Measurements from ENCODE around the gene ARHGEF39.
"Not testable (repeated sequence)": the region's sequence is repeated elsewhere in the genome, so short reads cannot be mapped to it uniquely, and the experiment has no call there.

The ARHGEF39 gene

DNA sequence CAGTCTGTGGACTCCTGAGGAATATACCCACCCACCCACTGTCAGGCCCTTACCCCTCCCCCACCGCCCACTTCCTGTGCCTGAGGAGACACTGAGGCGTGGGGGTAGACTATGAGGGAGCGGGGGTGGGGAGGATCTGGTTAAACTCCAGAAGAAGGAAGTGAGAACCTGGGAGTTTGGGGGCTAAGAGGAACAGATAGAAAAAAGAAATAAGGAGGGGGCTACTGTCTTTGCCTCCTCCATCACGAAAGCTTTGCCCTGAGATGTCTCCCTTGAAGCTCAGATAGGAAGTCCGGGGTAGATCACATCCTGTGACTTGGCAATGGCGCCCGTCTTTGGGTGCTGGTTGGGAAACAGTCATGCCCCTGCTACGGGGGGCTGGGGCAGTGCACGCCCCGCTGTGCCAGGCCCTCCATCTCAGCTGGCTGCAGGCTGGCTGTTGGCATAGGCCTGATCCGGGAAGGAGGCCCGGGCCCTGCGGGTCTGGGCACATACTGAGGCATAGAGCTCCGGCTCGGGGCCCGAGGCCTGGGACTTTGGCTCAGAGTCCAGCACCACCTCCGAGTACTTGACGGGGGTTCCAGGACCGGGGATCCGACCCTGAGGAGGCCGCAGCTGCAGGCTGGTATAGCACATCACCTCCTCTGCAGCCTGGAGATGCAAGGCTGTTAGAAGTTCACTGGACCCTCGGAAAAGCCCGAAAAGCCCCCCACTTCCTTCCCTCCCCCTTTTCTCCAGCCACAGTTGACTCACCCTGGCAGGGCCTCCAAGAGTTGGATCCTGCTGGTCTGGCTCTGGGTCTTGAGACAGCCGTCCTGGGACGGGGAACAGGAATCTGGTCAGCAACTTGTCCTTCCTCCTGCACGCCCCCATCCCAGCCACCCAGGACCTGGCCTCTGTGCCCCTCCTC, 15.3 kb downstream of the ARHGEF39 start:
- DNase-seq, result no peak

DNA sequence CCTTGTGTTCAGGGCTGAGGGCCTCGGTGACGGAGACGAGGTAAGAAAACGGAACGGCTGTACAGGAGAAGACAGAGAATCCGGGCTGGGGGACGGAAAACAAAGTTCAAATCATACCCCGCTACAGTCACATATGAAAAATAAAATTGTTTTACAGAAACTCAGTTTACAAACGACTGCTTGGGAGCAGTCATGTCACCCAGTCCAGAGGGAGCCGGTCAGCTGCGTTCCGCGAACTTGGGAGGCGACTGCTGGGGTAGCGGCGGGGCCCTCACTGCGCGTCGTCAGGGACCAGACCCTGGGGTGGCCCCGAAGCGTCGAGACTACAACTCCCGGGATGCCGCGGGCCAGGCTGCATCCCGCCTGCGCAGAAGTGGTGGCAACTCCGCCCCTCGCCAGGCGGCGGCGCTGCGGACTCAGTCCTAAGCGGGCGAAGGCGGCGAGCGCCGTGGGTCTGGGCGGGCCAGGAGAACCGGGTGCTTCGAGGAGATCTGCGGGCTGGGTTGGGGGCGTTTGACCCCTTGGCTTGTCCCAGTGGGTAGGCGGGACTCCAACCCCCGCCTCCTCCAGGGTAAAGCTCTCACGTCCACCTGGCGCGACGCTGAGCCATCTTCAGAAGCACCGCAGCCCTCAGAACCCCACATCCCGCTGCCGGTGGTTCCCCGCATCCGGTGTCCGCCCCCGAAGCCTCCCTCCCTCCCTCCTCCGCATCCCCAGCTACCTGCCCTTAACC, 18.3 kb downstream of the ARHGEF39 start:
- DNase-seq, result peak; percentile 91

DNA sequence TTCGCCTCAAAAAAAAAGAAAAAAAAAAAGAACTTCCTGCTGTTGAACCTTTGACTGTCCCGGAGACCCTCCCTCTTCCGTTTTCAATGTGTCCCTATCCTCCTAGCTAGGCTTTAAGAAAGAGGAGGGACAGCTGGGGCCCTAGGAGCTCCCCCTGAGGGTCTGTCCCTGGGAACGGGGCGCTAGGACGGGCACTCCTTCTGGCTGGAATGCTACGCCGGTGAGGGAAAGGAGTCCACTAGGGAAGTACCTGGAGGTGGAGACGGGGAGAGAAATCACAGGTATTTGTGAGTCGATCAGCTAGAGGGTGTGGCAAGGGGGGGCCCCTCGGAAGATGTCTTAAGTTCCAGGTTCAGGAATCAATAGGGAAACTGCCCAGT, 18.9 kb downstream of the ARHGEF39 start:
- DNase-seq, result no peak

DNA sequence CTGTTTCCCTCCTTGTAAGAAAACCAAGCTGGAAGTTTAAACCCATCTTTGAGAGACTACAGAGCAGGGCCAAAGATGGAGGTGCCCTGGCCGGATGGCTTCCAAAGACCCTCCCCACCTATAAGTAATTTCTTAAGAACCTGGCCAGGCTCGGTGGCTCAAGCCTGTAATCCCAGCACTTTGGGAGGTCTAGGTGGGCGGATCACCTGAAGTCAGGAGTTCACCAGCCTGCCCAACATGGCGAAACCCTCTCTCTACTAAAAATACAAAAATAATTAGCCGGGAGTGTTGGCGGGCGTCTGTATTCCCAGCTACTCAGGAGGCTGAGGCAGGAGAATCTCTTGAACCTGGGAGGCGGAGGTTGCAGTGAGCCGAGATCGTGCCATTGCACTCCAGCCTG, 19.3 kb downstream of the ARHGEF39 start:
- not testable (repeated sequence) for DNase-seq

DNA sequence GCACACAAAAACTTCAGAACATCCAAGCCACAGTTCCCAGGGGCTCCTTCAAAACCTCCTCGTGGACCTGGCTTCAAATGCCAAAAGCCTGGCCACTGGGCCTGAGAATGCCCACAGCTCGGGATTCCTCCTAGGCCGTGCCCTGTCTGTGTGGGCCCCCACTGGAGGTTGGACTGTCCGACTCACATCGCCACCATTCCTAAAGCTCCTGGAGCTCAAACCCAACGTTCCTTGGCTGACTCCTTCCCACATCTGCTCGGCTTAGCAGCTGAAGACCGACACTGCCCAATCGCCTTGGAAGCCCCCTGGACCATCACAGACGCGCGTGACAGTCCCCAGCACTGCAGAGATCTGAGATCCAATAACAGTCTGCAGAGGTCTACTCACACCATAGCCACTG, 21.9 kb downstream of the ARHGEF39 start:
- DNase-seq, result no peak

GRCh38 chr9:35641478-35641877, 23.5 kb downstream of the ARHGEF39 start:
- DNase-seq, result not testable (repeated sequence)

GRCh38 chr9:35640431-35640830, 24.6 kb downstream of the ARHGEF39 start:
- DNase-seq, result not testable (repeated sequence)

DNA sequence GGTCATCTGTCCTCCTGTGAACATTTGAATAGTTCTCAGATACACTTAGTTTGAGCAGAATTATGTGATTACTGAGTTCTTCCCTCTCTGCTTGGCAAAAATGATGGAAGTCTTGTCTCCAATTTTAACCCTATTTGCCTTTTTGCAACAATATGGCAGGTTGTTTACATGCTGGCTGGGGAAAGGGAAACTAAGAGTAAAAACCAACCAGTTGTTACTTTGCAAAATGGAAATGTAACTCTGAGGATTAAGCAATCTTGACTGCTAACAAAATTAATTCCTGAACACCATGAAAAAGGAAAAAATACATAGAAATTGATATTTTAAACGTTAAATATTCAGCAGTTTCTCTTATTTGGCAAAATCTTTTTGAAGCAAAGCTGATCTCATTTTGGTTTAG, 25.4 kb downstream of the ARHGEF39 start:
- DNase-seq, result no peak

DNA sequence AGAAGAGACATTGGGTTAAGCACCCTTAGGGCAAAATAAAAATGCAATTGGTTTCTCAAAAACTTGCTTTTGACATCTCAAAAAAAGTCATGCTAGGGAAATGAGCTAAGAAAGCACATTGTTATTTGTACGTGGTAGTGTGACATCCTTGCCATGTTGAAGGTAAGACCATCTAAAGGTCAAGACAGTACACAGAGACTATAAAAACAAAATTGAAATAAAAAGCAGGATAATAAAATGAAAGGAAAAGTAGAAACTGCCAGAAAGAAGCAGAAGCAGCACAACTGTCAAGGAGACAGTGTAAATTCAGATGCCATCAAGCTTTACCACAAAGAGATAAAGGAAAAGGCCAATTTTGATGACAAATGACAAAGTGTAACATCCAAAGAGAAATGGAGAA, 25.8 kb downstream of the ARHGEF39 start:
- not testable (repeated sequence) for DNase-seq

DNA sequence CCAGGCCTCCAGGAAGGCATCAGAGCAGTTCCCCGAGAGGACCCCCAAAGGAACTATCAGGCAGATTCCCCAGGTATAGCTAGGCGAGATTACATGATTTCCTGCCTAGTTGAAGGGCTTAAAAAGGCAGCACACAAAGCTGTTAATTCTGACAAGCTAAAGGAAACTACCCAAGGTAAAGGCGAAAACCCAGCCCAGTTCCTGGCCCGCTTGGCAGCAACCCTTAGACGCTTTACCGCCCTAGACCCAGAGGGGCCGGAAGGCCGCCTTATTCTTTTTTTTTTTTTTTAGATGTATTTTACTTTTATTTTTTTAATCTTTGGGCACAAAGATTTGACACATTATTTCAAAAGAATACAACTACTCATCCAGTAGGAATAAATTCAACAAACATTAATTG, 26.2 kb downstream of the ARHGEF39 start:
- DNase-seq, result not testable (repeated sequence)

DNA sequence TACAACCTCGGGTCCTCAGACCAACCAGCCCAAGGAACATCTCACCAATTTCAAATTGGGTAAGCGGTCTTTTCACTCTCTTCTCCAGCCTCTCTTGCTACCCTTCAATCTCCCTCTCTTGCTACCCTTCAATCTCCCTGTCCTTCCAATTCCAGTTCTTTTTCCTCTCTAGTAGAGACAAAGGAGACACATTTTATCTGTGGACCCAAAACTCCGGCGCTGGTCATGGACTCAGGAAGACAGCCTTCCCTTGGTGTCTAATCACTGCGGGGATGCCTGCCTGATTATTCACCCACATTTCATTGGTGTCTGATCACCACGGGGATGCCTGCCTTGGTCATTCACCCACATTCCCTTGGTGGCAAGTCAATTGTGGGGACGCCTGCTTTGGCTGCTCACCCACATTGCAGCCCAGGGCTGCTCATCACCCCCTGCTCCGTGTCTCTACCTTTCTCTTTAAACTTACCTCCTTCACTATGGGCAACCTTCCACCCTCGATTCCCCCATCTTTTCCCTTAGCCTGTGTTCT, 27.5 kb downstream of the ARHGEF39 start:
- not testable (repeated sequence) for DNase-seq

DNA sequence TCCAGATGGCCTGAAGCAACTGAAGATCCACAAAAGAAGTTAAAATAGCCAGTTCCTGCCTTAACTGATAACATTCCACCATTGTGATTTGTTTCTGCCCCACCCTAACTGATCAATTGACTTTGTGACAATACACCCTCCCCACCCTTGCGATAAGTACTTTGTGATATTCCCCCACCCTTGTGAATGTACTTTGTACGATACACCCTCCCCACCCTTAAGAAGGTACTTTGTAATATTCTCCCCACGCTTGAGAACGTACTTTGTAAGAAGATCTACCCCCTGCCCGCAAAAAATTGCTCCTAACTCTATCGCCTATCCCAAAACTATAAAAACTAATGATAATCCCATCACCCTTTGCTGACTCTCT, 28.1 kb downstream of the ARHGEF39 start:
- DNase-seq, result not testable (repeated sequence)

- DNase-seq, result no peak
These were observed 28.7 kb downstream of the ARHGEF39 start for GRCh38 chr9:35636135-35636876.

DNA sequence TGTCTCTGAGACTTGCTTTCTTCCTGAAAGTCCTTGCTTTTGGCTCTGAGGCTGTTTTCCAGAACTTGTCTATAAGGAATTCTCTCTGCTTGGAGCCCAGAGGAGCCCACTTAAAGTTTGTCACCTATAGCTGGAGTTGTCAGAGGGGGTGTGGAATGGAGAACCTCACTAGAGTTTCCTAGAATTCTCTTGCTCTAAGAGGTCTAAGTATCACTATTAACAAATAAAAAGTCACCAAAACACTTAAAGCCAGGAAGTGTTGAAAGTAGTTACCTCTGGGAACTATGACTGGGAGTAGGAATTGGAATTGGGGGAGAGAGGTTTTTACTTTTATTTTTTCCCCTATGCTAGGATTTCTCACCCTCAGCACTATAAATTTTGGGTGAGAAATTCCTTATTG, 29.3 kb downstream of the ARHGEF39 start:
- DNase-seq, result no peak

DNA sequence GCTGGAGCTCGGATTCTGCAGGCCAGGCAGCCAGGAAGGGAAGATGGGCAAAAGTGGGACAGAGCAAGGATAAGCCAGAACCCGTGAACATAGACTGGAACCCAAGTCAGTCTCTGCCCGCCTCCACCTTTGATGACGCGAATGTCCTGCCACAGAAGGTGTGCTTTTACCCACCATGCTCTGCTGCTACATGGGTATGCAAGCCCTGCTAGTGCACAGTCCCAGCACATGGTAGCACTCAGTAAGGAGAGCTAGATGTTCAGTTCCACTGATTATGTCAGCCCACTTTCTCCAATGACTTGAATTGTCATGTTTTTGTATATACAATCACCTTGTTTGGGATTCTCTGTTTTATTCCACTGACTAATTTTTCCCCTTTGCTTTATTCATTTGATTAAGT, 35.4 kb downstream of the ARHGEF39 start:
- no peak for DNase-seq

DNA sequence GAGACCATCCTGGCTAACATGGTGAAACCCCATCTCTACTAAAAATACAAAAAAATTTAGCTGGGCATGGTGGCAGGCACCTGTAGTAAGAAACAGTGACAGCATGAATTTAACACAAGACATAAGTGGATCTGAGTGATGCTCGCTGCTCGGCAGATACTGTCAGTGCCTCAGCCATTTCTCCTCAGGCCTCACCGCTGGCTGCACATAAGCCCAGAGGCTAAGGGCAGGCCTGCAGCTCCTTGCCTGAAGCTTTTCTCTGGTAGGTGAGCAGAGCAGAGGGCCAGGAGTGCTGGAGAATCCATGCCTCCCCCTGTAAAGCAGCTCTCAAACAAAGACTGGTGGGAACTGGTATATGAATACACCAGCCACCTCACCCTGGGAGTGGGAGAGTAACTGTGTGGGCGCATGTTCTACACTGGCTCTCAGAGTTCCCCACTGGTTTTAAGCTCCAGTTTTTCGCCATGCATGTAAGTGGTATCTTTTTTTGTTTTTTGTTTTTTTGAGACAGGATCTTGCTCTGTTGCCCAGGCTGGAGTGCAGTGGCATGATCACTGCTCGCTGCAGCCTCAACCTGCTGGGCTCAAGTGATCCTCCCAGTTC, 36.5 kb downstream of the ARHGEF39 start:
- DNase-seq, result no peak

DNA sequence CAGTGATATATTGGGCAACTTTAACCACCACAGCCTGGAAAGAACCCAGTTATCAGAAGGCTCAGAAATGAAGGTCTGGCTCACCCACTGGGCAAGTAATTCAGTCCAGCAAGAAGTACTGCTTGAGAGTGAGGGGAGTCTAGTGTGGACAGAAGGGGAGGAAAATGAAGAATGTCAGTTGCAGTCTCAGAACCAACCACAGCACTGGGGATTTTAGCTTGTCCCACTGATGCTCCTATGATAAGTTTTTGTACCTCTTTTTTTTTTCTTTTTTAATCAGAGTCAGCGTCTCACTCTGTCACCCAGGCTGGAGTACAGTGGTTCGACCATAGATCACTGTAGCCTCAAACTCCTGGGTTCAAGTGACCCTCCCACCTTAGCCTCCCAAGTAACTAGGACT, 37.4 kb downstream of the ARHGEF39 start:
- no peak for DNase-seq

GRCh38 chr9:35619800-35620158, 45.2 kb downstream of the ARHGEF39 start:
- no peak for DNase-seq

- peak; percentile 46 for DNase-seq
These were observed 45.9 kb downstream of the ARHGEF39 start for GRCh38 chr9:35618854-35619799.

DNA sequence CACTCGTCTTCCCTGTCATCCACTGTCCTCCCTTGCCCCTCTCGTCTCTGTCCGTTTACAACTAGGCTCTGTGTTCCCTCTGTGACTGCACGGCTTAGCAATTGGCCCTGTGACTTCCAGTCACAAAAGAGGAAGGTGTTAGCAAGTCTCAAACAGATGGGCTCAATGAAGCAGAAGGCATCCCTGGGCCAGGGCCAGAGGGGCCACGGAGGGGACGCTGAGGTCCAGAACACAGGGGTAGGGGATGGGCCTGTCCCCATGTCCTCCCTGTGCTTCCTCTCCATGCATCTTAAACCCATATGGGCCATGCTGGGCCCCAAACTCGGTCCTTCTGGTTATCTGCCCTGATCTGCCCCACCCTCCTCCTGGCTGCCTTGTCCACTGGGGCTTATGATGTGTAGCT, 46.7 kb downstream of the ARHGEF39 start, which contains the start of gene CD72:
CD72 (minus strand) TSS at position 89 of the 403 bp plus-strand sequence. CDS start 110 bp downstream, outside the sequence.
- DNase-seq, result no peak

GRCh38 chr9:35617548-35617947, 47.4 kb downstream of the ARHGEF39 start:
- no peak for DNase-seq
